GM18517 (cell line): Measurements from ENCODE around the gene FASN.

Source experiments
- ATAC-seq: cut with Tn5 transposase; IDR thresholded peaks from one replicate; pipeline ENCODE4 v1.9.1; 2021; ENCODE audit warnings: mild to moderate bottlenecking, moderate library complexity; ENCODE audit not compliant: unreplicated experiment

Gene FASN

GRCh38 chr17:82089723-82090548 lies 8.1 kb downstream of the FASN start:
- no peak for ATAC-seq

- ATAC-seq = no peak
Measured at GRCh38 chr17:82088838-82089722, 9.0 kb downstream of the FASN start.

- ATAC-seq = no peak
Measured at GRCh38 chr17:82087961-82088837, 9.8 kb downstream of the FASN start.

GRCh38 chr17:82086941-82087906 lies 10.8 kb downstream of the FASN start:
- ATAC-seq = no peak

GRCh38 chr17:82085931-82086764 lies 11.9 kb downstream of the FASN start:
- no peak for ATAC-seq

GRCh38 chr17:82085031-82085861 lies 12.8 kb downstream of the FASN start:
- no peak for ATAC-seq

GRCh38 chr17:82084373-82085030 lies 13.5 kb downstream of the FASN start:
- ATAC-seq = no peak

- ATAC-seq = no peak
Measured at GRCh38 chr17:82083533-82084359, 14.3 kb downstream of the FASN start.

- no peak for ATAC-seq
Measured at GRCh38 chr17:82083009-82083408, 15.0 kb downstream of the FASN start.

- no peak for ATAC-seq
Measured at GRCh38 chr17:82082456-82082855, 15.6 kb downstream of the FASN start.

- ATAC-seq = no peak
Measured at GRCh38 chr17:82081966-82082365, 16.1 kb downstream of the FASN start.

GRCh38 chr17:82081546-82081945 lies 16.5 kb downstream of the FASN start:
- ATAC-seq = no peak

- no peak for ATAC-seq
Measured at GRCh38 chr17:82080789-82081464, 17.1 kb downstream of the FASN start.

- no peak for ATAC-seq
Measured at GRCh38 chr17:82080048-82080788, 17.8 kb downstream of the FASN start.

GRCh38 chr17:82079001-82079677 lies 18.9 kb downstream of the FASN start:
- no peak for ATAC-seq
